Measurements from ENCODE around the gene CHD6.

- TF ChIP-seq FOXM1 (IDR thresholded peaks at IDR 0.05; ENCODE audit: borderline replicate concordance, low read depth) (no peak), RAD21 (IDR thresholded peaks at IDR 0.05; ENCODE audit: low read depth) (no peak)
Measured at GRCh38 chr20:41507436-41507835, 110.7 kb downstream of the CHD6 start.

All from Ishikawa (cell line).